CD4-positive, alpha-beta T cell (primary cell): ENCODE measurements around the gene SH2D1B. TPM values are rescaled to one million over a fixed set of nuclear protein-coding genes. Genes with fewer than 3 reads are reported as not detected.

Experiments
- ATAC-seq: fragments of 200-7000 bp; cut with Tn5 transposase; one replicate; pipeline ENCODE4 v1.10.0; 2022; ENCODE audit warnings: mild to moderate bottlenecking; ENCODE audit not compliant: poor library complexity
- CTCF ChIA-PET: fragments of 350-600 bp; sonication (Branson Sonifier 250); formaldehyde crosslinking; loops from one replicate; lab custom pipeline; 2021; ENCODE audit warnings: antibody characterized with exemption, inconsistent platforms; lab: Charles Lee
- POLR2A ChIA-PET: fragments of 350-600 bp; sonication (Branson Sonifier 250); formaldehyde crosslinking; loops from one replicate; lab custom pipeline; 2021; ENCODE audit warnings: antibody characterized with exemption, inconsistent platforms; lab: Charles Lee
- DNase-seq, 14 experiments: peaks; one replicate each; pipeline ENCODE4 v3.0.0-alpha.2; 2013 to 2020; ENCODE audit warnings: mixed read lengths in 2 of 14
- H3K27ac ChIP-seq, 2 donors: one replicate each; pipeline versions ENCODE4 v1.5.1 to v1.7.0; 2013; ENCODE audit warnings: low read length in 2 of 2, low read depth in 1 of 2, mild to moderate bottlenecking in 1 of 2
- H3K27me3 ChIP-seq, 2 experiments: 1 replicate in 1 of 2; 2 replicates in 1 of 2; pipeline versions ENCODE4 v1.6.1 to v1.7.0; 2013; ENCODE audit warnings: low read length in 2 of 2, control low read depth in 1 of 2, mild to moderate bottlenecking in 1 of 2, moderate library complexity in 1 of 2; ENCODE audit not compliant: insufficient read depth in 2 of 2, control insufficient read depth in 1 of 2
- H3K36me3 ChIP-seq: one replicate; pipeline ENCODE4 v1.6.1; 2013; ENCODE audit warnings: low read length, control low read depth; ENCODE audit not compliant: insufficient read depth
- H3K4me1 ChIP-seq: one replicate; pipeline ENCODE4 v1.6.1; 2013; ENCODE audit warnings: low read length, control low read depth; ENCODE audit not compliant: insufficient read depth
- H3K4me3 ChIP-seq: one replicate; pipeline ENCODE4 v1.5.1; 2013; ENCODE audit warnings: mild to moderate bottlenecking, low read length, moderate library complexity
- H3K9me3 ChIP-seq, 2 experiments: 1 replicate in 1 of 2; 2 replicates in 1 of 2; pipeline versions ENCODE4 v1.6.1 to v1.7.0; 2013; ENCODE audit warnings: low read length in 2 of 2, mild to moderate bottlenecking in 2 of 2, control low read depth in 1 of 2, moderate library complexity in 1 of 2; ENCODE audit not compliant: control insufficient read depth in 1 of 2, insufficient read depth in 1 of 2
- H3K27ac Mint-ChIP-seq: one replicate; pipeline ENCODE4 v1.8.0; 2020; ENCODE audit warnings: mixed read lengths
- H3K27me3 Mint-ChIP-seq: one replicate; pipeline ENCODE4 v1.8.0; 2021; ENCODE audit warnings: mixed read lengths
- H3K36me3 Mint-ChIP-seq: one replicate; pipeline ENCODE4 v1.8.0; 2021; ENCODE audit warnings: low read depth, mixed read lengths
- H3K4me1 Mint-ChIP-seq: one replicate; pipeline ENCODE4 v1.8.0; 2021; ENCODE audit warnings: low read depth, mixed read lengths
- H3K4me3 Mint-ChIP-seq: one replicate; pipeline ENCODE4 v1.8.0; 2020; ENCODE audit warnings: mild to moderate bottlenecking, mixed read lengths
- H3K9me3 Mint-ChIP-seq: one replicate; pipeline ENCODE4 v1.8.0; 2020; ENCODE audit warnings: mixed read lengths
- intact Hi-C, 2 experiments: fragments of 100-400 bp; cut with DNase I in 1 of 2; cut with micrococcal nuclease in 1 of 2; formaldehyde crosslinking; loops; one replicate each; pipeline versions ENCODE4 v1.15.1 to v1.9.0; 2023 to 2025; cut with DNase I, micrococcal nuclease
- total RNA-seq, 174 experiments: library from RNA in 2 of 174; stranded (reverse) in 2 of 174; gene quantifications; one replicate each; pipeline ENCODE4 v1.2.3 and lab custom pipeline; 2021 to 2026
- TF ChIP-seq, protein P1 (sequence below): fragments of 200-600 bp; IDR thresholded peaks from one replicate; pipeline ENCODE4 v1.8.0; 2022; ENCODE audit warnings: antibody characterized with exemption, mild to moderate bottlenecking

The SH2D1B gene
- total RNA-seq, 2 experiments from 2014 or later: not detected

DNA sequence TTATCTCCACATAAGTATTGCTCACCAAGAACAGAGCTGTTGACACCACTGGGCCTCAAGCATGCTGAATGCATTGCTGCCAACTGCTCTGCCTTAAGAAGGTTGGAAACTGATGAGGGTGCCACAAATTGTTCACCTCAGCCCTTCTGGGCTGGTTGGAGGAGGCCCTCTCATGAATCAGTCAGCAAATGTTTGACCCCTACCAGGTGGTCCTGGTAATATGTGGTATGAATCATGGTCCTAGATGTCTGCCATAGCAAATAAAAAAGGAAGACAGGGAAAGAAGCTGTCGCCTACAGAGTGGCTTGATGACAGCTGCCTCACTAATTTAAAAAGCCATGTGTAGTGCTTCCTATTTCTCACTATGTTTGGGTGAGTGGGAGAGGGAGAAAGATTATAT lies 47.4 kb downstream of the SH2D1B start:
- no peaks in the 10 kb centered on the region for H3K36me3 Mint-ChIP-seq
- no peaks in the 10 kb centered on the region for H3K9me3 ChIP-seq
- no peaks in the 10 kb centered on the region for H3K4me1 Mint-ChIP-seq
- no peaks in the 10 kb centered on the region for H3K9me3 Mint-ChIP-seq
- H3K4me1 ChIP-seq: no peaks in the 10 kb centered on the region
- H3K36me3 ChIP-seq: no peaks in the 10 kb centered on the region
- intact Hi-C loops: no loop called here
- no peaks in the 10 kb centered on the region for H3K27me3 ChIP-seq
- no peak for ATAC-seq
- DNase-seq: no peak
- no peak overlapping the region for H3K27ac Mint-ChIP-seq
- H3K4me3 Mint-ChIP-seq: no peak overlapping the region
- no peak overlapping the region for H3K27ac ChIP-seq
- ChIA-PET POLR2A (no interaction called here), CTCF (no interaction called here)
- no peaks in the 10 kb centered on the region for H3K27me3 Mint-ChIP-seq
- no peak overlapping the region for H3K4me3 ChIP-seq
- TF ChIP-seq, protein P1, sequence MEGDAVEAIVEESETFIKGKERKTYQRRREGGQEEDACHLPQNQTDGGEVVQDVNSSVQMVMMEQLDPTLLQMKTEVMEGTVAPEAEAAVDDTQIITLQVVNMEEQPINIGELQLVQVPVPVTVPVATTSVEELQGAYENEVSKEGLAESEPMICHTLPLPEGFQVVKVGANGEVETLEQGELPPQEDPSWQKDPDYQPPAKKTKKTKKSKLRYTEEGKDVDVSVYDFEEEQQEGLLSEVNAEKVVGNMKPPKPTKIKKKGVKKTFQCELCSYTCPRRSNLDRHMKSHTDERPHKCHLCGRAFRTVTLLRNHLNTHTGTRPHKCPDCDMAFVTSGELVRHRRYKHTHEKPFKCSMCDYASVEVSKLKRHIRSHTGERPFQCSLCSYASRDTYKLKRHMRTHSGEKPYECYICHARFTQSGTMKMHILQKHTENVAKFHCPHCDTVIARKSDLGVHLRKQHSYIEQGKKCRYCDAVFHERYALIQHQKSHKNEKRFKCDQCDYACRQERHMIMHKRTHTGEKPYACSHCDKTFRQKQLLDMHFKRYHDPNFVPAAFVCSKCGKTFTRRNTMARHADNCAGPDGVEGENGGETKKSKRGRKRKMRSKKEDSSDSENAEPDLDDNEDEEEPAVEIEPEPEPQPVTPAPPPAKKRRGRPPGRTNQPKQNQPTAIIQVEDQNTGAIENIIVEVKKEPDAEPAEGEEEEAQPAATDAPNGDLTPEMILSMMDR: no peak

GRCh38 chr1:162363823-162364222 lies 48.1 kb downstream of the SH2D1B start:
- no peaks in the 10 kb centered on the region for H3K4me1 Mint-ChIP-seq

DNA sequence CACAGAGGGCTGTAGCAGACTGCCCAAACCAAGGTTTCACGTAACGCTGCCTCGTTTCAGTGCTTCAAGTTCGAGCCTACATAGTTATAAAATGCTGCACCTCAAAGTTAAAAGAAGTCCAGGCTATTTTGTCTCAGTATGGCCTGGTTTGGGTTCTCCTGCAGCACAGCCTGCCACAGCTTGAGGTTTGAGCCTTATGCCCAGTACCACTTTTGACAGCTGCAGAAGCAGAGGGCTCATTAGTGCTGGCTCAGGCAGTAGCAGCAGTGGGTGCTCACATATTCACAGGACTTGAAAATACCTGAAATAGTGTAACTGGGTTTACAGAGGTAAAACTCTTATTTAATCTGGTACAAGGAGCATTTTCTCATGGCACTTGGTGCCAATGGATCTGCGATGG lies 50.6 kb downstream of the SH2D1B start:
- Histone ChIP-seq H3K4me1 (no peaks in the 10 kb centered on the region), H3K27me3 (peaks cover 0 to 3% of the 10 kb centered on the region in 2 experiments), H3K36me3 (no peaks in the 10 kb centered on the region), H3K9me3 (no peaks in the 10 kb centered on the region), H3K4me3 (no peak overlapping the region), H3K27ac (no peak overlapping the region)
- TF ChIP-seq, protein P1: no peak
- Mint-ChIP-seq H3K27me3 (peaks cover 13% of the 10 kb centered on the region), H3K4me3 (no peak overlapping the region), H3K27ac (no peak overlapping the region), H3K4me1 (no peaks in the 10 kb centered on the region), H3K9me3 (no peaks in the 10 kb centered on the region), H3K36me3 (no peaks in the 10 kb centered on the region)
- POLR2A ChIA-PET: no interaction called here
- ATAC-seq: no peak
- no peak for DNase-seq
- intact Hi-C loops: no loop called here
- CTCF ChIA-PET: no interaction called here

More at GRCh38 chr1:162363823-162364222, 48.1 kb downstream of the SH2D1B start:
- no peaks in the 10 kb centered on the region for H3K27me3 ChIP-seq
- no peaks in the 10 kb centered on the region for H3K9me3 Mint-ChIP-seq
- no peaks in the 10 kb centered on the region for H3K36me3 Mint-ChIP-seq
- no peak overlapping the region for H3K4me3 ChIP-seq
- H3K4me1 ChIP-seq: no peaks in the 10 kb centered on the region
- no peaks in the 10 kb centered on the region for H3K27me3 Mint-ChIP-seq
- TF ChIP-seq, protein P1: no peak
- no peak overlapping the region for H3K27ac Mint-ChIP-seq
- H3K9me3 ChIP-seq: no peaks in the 10 kb centered on the region
- POLR2A ChIA-PET: no interaction called here
- CTCF ChIA-PET: no interaction called here
- ATAC-seq (no peak), DNase-seq (no peak)
- H3K4me3 Mint-ChIP-seq: no peak overlapping the region
- no peaks in the 10 kb centered on the region for H3K36me3 ChIP-seq
- intact Hi-C loops: no loop called here
- H3K27ac ChIP-seq: no peak overlapping the region
